Measurements from ENCODE around the gene TTF2.

TTF2 gene

DNA sequence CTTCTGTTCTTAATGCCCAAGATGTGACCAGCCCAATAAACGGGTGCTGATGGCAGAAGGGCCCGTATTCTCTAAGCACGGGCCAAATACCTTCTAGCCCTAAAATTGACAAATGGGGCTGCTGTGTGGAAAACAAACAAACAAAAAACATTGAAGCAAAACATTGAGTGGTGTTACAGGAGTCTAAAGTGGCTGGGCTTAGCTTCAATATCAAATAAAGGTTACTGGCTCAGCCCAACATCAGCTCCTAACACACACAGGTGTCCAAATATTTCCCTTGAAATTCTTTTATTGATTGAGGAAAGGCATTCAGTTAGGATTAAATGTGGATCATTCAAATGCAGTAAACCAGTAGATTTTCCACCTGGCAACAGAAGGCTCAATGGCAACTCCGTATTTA is 13.3 kb upstream of the TTF2 start:
- DNase-seq (ENCODE audit: low read depth in 3 of 3), result no peak

DNA sequence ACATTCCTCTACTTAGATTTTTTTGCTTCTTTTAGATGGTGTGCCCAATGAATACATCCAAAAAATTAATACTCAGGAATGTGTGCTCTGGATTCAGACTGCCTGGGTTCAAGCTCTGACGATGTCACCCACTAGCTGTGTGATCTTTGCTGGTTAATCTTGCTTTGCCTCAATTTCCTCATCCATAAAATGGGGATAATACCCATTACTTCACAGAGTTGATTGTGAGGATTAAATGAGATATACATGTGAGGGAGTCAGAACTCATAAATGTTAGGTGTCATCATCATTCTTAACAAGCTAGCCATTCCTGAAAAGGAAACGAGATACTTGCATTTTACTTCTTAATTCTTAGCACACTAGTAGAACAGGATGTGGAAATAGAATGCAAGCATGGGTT is 12.9 kb upstream of the TTF2 start:
- no peak for DNase-seq (ENCODE audit: low read depth in 3 of 3)

DNA sequence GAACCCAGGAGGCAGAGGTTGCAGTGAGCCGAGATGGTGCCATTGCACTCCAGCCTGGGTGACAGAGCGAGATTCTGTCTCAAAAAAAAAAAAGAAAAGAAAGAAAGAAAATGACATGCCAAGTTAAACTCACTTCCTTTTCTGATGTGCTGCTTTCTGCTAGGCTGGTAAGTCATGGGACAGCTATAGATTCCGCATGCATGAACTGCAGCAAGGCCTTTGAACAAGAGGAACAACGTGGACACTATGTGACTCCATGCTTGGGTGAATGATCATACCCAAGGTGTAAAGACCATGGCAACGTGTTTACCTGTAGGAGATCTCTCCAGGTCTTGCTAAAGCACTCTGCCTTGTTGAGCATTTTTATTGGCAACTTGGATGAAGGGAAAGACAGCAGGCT is 10.3 kb upstream of the TTF2 start:
- DNase-seq (ENCODE audit: low read depth in 3 of 3), result no peak

DNA sequence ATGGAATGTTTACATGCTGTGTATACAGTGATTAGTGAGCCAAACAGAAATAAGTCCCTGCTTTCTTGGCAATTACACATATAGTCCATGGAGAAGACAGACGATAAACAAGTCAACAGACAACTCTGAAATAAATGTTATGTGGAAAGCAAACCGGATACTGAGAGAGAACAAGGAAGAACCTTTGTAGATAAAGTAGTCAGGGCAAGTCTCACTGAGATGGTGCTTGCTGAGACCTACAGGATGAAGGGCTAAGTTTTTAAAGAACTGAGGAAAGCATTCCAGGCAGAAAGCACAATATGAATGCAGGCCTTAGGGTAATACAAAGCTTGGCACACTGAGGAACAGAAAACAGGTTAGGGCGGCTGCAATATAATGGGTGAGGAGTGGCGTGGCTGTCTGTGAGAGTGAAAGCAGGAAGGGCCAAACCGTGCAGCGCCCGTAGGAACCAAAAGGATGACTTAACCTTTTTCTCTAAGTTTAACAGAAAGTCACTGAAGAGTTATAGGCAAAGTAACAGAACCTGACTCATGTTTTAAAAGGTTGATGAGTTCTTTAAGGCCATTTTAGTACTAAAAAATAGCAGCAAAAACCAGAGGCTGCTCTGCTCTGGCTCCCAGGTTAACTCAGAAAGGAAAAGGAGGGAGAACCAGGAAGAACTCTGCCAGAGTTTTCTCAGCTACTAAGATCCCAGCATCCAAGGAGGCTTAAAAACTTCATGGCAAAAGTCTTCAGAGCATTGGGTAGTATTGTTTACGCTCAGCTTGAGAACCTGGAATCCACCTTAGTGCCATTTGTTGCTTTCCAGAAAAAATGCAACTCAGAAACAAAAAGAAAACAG is 8.7 kb upstream of the TTF2 start:
- DNase-seq (ENCODE audit: low read depth in 3 of 3), result no peak

DNA sequence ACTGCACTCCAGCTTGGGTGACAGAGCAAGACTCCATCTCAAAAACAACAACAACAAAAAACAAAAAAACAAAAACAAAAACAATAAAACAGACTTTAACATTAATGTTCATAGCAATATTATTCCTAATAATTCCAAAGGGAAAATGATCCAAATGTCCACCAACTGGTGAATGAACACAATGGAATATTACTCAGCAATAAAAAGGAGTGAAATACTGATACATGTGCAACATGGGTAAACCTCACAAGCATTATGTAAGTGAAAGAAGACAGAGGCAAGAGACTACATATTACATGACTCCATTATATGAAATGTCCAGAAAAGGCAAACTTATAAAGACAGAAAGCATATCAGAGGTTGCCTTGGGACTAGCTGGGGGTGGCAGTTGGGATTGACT is 6.1 kb upstream of the TTF2 start:
- no peak for DNase-seq (ENCODE audit: low read depth in 3 of 3)

DNA sequence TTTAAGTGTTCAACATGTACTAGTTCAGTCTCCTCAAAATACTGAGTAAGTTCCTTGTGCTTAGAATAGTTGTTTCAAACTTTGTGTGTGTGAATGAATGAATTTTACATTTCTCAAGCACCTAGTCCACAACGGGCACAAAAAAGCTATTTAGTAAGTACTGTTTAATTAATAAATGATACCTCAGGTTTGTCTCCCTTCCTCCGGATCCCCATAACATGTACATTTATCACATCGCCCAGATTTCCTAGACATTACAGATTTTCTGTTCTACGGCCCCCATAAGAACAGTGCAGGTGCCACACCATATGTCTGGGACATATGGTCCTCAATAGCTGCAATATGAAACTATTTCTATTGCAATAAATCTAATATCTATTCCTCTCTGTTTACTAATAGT is 1.3 kb upstream of the TTF2 start:
- DNase-seq (ENCODE audit: low read depth in 3 of 3), result no peak

DNA sequence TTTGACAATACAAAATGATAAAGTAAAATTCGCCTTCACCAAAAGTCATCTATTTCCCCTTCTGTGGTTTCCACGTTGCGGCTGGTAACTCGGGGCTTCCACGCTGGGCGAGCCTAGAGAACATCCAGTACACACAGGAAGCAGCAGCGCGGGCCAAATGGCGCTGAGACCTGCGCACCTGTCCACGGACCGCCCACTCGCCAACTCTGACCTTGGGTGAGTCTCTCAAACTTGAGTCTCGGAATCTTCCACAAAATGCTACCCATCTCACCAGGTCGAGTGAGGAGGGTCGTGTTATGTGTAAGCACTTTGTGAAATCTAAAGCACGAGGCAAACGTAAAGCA is 820 bp upstream of the TTF2 start:
- peak in 2 of 3 donors; percentile 47 to 64 for DNase-seq (ENCODE audit: low read depth in 3 of 3)

DNA sequence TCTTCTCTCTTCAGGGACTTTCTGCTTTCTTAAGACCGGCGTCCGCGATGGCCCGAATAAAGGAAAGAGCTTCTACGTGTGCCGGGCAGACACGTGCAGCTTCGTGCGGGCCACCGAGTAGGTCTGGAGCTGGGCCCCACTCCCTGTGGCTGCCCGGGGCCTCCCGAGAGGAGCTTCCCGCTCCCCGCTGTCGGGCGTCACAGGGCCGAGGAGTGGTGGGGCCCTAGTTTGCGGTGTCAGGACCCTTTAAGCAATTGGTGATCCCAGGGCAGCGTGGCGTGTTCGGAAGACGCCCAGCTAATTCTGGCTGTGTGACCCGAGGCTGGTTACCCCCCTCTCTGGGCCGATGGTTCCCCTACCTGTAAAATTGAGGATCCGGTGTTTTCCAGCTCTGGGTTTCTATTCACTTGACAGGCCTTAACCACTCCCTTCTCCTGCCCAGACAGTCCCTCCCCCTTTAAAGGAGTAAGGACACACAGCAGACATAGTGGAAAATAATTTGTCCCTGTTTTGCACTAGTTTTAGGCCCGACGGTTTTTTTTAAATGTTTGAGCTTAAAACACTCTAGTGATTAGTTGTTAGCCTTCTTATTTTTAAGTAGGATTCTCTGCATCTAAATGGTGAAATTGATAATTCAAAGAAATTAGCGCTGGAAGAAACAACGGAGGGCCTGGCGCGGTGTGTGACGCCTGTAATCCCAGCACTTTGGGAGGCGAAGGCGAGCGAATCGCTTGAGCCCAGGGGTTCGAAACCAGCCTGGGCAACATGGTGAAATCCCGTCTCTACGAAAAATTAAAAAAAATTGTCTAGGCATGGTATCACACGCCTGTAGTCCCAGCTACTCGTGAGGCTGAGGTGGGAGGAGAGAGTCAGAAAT is 553 bp downstream of the TTF2 start:
- no peak for DNase-seq (ENCODE audit: low read depth in 3 of 3)

DNA sequence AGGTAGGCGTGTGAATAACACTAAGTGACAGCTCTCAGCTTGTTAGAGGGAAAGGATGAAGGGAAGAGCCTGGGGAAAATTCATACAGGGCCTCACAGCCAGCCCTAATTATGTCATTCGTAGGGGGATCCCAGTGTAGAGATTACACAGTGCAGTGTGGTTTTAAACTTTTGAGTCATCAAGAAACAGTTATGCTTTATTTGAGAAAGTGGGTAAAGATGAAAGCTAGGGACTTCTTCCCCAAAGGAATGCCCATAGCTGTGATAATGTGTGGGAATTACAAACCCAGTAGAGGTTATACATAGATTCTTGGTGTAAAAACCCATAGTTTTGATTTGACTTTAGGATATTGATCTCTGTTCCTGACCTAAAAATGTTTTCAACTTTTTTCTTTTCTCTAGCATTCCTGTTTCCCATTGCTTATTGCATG is 1.9 kb downstream of the TTF2 start:
- no peak for DNase-seq (ENCODE audit: low read depth in 3 of 3)

DNA sequence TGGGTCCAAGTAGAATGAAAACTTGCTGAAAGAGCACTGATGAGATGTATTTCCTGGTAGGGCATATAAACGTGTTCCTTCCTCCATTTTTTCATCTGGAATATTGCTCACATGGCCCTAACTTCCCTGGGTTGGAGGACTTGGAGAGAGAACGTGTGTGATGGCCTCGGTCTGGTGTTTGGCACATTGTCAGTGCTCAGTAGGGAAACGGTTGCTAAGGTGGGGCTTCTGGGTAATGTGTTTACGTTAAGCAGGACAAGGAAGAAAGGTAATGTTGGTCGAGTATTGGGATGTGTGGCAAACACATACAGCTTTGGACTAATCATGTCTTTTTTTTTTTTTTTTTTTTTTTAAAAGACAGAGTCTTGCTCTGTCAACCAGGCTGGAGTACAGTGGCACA is 6.2 kb downstream of the TTF2 start:
- no peak for DNase-seq (ENCODE audit: low read depth in 3 of 3)

DNA sequence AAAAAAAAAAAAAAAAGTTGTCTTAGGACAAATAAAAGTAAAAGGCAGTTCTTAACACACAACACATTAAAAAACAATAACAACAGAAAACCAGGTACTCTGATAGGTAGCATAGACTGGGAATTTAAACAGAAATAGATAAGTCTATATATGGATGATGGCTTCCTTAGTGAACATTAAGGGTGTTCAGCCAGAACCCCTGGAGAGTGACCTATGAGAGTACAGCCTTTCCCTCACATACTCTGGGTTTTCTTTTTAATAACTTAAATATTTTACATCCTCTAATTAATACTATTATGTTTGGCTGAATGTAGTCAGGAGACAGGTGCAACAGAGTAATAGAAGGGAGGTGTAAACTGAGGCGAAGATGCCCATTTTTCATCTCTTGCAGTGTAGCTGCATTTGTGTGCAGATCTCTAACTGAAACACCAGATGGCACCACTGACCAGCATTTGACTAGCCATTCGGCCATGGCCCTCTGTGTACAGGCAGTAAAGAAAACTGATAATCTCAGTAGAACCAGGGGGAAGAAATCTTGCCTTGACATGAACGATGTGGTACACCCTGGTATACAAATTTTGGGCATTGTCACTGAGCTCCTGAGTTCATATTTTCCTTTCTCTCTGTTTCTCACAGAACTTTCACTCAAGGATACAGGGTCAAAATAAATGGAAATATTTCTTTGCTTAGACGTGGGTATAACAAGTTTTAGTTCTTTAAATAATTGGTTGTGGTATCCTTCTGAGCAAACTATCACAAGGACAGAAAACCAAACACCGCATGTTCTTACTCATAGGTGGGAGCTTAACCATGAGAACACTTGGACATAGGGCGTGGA is 7.6 kb downstream of the TTF2 start:
- no peak for DNase-seq (ENCODE audit: low read depth in 3 of 3)

DNA sequence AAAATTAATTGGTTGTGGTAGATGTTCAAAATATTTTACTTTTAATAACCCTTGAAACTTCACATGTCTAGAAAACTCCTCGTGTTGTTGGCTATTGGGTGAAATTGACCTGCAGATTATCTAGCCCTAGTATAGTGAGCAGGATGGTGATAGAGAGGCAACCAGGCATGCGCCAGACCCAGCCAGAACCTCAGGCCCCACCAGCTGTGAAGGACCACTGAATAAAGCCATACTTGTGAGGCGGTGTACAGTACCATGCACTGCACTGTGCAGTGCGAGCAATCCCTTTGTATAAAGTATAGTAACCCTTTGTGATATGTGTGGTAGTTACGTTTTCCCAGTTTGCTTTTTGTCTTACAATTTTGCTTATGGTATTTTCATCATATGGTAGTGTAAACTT is 8.5 kb downstream of the TTF2 start:
- DNase-seq (ENCODE audit: low read depth in 3 of 3), result no peak

DNA sequence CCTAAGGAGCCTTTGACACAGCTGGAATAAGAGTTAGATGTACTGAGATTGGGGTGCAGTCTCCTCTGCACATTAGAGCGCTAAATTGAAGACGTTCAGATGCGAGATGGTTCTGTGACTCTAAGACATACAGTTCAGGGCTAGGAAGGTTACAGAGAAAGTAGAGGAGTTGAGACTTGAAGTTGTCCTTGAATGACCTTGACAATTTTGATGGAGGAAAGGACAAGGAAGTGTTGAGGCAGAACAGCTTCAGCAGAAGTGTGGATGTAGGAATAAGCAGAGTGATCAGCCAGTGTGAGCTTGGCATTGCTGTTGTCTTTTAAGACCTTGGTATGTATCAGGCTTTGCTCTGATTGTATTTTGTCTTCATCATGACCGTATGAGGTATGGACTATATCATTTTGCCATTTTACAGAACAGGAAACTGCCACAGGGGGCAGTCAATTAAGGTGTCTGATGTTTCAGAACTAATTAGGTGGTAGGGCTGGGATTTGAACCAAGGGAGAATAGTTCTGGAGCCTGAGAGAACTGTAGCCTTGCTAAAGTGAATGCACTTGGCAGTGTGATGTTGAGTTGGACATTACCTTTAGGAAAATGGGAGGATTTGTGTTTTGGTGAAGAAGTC is 9.2 kb downstream of the TTF2 start:
- no peak for DNase-seq (ENCODE audit: low read depth in 3 of 3)

DNA sequence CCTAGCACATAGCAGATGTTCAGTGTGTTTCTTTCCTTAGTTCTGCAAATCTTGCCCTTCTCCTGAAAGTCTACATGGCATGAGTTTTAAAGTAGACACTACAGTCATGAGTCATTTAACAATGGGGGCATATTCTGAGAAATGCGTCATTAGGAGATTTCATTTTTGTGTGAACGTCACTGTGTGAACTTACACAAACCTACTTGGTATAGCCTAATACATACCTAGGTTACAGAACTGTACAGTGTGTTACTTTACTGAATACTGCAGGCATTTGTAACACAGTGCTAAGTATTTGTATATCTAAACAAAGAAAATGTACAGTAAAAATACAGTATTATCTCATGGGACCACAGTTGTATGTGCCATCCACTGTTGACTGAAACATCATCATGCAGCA is 10.0 kb downstream of the TTF2 start:
- DNase-seq (ENCODE audit: low read depth in 3 of 3), result no peak

DNA sequence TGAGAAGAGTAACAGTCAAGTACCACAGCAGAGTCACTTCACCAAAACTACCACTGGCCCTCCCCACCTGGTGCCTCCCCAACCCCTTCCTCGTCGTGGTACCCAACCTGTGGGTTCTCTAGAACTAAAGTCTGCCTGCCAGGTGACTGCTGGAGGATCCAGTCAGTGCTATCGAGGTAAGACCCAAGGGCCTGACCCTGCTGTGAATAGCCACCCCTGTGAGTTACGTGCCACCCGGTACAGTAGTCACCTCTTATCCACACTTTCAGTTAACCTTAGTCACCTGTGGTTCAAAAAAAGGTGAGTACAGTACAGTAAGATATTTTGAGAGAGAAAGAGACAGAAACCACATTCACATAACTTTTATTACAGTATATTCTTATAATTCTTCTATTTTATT is 16.5 kb downstream of the TTF2 start:
- no peak for DNase-seq (ENCODE audit: low read depth in 3 of 3)

DNA sequence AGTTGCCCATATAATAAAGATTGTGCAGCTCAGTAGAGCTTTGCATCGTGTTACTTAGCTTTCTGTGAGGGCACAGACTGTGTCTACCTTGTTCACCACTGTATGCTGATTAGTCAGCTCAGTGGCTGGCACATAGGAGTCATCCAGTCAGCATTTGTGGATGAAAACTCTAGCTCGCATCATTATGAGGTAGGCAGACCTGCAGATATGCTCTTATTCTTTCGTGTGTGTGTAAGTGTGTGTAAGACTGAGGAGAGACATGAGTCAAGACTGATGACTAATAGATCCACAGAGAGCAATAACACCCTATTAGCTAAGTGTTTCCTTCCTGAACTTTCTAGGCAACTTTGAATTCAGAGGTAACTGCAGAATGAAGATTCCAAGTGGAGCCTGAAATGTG is 17.1 kb downstream of the TTF2 start:
- DNase-seq (ENCODE audit: low read depth in 3 of 3), result peak in 1 of 3 donors; percentile 51

DNA sequence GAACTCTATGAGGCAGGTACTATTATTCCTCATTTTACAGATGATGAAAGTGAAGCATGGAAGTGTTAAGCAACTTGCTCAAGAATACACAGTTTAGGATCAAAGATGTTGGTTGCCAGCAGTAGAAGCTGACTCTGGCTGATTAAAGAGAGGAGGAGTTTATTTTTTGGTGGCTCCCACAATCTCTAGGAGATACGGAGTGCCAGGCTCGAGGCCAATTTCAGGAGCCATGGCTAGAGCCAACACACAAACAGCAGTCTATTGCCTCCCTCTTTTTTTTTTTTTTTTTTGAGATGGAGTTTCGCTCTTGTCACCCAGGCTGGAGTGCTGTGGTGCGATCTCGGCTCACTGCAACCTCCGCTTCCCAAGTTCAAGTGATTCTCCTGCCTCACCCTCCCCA is 19.6 kb downstream of the TTF2 start:
- no peak for DNase-seq (ENCODE audit: low read depth in 3 of 3)

DNA sequence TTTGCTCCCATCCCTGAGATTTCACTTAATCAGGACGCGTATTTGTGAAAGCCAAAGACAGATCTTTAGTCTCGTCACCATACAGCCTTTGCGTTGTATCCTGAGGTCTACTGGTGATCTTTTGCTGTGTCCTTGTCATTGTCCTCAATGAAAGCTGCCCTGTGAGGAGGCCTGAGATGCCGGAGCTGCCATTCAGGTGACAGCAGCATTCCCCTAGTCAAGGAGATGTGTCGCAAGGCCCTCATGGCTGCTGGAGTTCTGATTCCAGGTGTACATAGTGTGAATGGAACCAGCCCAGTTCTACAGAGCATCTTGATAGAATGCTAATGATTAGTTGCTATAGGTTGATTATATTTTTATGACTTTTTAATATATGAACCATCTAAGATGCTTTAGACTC is 24.1 kb downstream of the TTF2 start:
- no peak for DNase-seq (ENCODE audit: low read depth in 3 of 3)

DNA sequence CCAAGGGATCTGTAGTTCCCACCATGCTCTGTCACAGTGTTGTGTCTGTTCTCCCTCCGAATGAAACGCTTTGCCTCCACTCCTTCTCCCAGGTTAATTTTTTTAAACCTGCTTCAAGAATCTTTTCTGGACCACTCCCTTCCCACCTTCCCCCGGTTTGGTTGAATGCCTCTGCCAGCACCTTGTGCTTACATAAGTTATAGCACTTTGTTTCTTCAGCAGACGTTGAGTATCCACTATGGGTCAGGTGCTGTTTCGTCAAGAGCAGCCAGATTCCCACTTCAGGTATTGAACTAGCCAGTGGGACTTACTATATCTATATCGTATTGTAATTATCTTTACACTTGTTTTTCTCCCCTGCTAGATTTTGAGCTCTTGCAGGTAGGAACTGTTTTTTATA is 27.6 kb downstream of the TTF2 start:
- DNase-seq (ENCODE audit: low read depth in 3 of 3), result no peak

DNA sequence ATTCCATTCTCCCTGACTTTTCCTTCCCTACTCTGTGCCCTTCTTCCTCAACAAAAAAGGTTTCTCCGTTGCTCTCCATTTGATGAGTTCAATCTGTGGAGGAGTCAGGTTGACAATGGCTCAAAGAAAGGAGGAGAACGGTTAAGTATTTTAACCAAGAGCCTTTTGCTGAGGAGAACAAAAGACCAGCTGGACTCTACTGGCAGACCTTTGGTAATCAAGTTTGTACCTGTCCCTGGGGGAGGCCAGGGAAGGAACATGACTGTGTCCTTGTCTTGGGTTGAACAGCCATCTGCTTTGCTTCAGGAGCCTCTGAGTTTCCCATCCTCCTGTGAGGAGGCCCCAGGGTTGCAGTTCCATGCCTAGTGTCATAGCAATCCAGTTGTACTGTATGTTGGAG is 29.9 kb downstream of the TTF2 start:
- no peak for DNase-seq (ENCODE audit: low read depth in 3 of 3)

DNA sequence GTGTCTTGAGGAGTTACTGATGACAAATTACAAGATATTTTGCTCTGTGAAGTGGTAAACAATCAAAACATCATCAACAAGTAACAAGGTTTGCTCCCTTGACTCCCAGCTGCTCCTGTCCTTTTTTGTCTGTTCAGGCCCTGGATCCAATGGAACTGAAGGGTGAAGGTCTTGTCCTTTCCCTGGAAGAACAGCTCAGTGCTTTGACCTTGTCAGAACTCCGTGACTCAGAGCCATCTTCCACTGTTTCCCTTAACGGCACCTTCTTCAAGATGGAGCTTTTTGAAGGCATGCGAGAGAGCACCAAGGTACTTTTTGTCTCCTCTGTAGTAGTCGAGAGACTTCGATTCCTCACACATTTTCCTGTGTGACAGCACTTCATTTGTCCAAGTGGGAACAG is 32.5 kb downstream of the TTF2 start:
- no peak for DNase-seq (ENCODE audit: low read depth in 3 of 3)

DNA sequence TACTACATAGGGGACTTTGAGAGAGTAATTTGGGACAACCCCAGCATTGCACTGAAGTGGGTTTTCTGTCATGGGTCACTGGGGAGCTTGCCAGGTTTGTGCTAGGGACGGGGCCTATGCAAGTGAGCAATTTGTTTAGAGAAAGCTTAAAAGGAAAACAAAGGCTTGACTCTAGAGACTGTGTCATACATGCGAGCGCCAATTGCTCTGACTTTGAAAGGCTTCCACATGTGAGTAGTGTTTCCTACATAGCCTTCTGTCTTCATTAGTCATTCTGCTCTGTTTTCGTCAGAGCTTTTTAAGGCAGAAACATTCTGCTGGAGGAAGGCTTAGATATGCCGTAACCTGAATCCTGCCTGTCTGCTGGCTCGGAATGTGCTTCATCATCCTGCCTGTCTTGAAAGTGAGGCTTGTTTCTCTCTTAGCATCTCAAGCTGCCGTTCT is 33.0 kb downstream of the TTF2 start:
- no peak for DNase-seq (ENCODE audit: low read depth in 3 of 3)

All from stimulated activated CD4-positive, alpha-beta T cell treated with anti-CD3 and anti-CD28 coated beads, TNF-alpha, amount 100 ng/mL, for 48 hours (primary cell).